Left lung (tissue), 10 donors: Measurements from ENCODE around the gene MYO1A. TPM values are rescaled to one million over a fixed set of nuclear protein-coding genes. Genes with fewer than 3 reads are reported as not detected.

Experiments
- ATAC-seq: fragments of 200-7000 bp; cut with Tn5 transposase; one replicate; pipeline ENCODE4 v1.9.1; 2020; ENCODE audit warnings: moderate library complexity
- DNase-seq, 4 donors: peaks; one replicate each; pipeline ENCODE4 v3.0.0-alpha.2; 2013 to 2020
- H3K27ac ChIP-seq, 2 donors: fragments of 200-600 bp; sonication (generic) in 1 of 2; one replicate each; pipeline versions ENCODE4 v1.5.0 to v1.8.0; 2020 to 2021
- H3K27me3 ChIP-seq, 2 donors: fragments of 200-600 bp; sonication (generic) in 1 of 2; one replicate each; pipeline versions ENCODE4 v1.5.0 to v1.8.0; 2020 to 2021
- H3K36me3 ChIP-seq, 2 donors: fragments of 200-600 bp; sonication (generic) in 1 of 2; one replicate each; pipeline versions ENCODE4 v1.5.0 to v1.8.0; 2020 to 2021
- H3K4me1 ChIP-seq, 2 donors: fragments of 200-600 bp; one replicate each; pipeline ENCODE4 v1.8.0; 2021
- H3K4me3 ChIP-seq, 2 donors: fragments of 200-600 bp; sonication (generic) in 1 of 2; one replicate each; pipeline versions ENCODE4 v1.5.0 to v1.8.0; 2020 to 2021; ENCODE audit warnings: mild to moderate bottlenecking in 1 of 2
- H3K9me3 ChIP-seq, 2 donors: fragments of 200-600 bp; sonication (generic) in 1 of 2; one replicate each; pipeline versions ENCODE4 v1.5.0 to v1.8.0; 2020 to 2021
- CTCF ChIP-seq, 2 donors: fragments of 200-600 bp; sonication (generic) in 1 of 2; IDR thresholded peaks; one replicate each; pipeline versions ENCODE4 v1.5.0 to v1.8.0; 2021; ENCODE audit warnings: antibody characterized with exemption in 2 of 2
- intact Hi-C, 2 donors: fragments of 100-400 bp; cut with DNase I; formaldehyde crosslinking; loops; one replicate each; pipeline versions ENCODE4 v1.11.2 to v1.14.2; 2022
- polyA plus RNA-seq, 6 donors: library from polyadenylated mRNA; unstranded; fragments of 120-200 nt; gene quantifications; one replicate each; pipeline ENCODE4 v1.2.1, GENCODE V29; 2013; ENCODE audit not compliant: insufficient read length in 6 of 6
- total RNA-seq, 2 donors: library from RNA; stranded (reverse); fragmentation: NEBNext Ultra II Directional; extraction: Animal tissue kit (Norgen Biotek cat#: 25700); gene quantifications; one replicate each; pipeline ENCODE4 v1.2.1, GENCODE V29; 2021
- donor health status: DM: no; HTN: yes; CAD: no.
- donor health status: DM: no; HTN: no; CAD: no.

MYO1A gene
- total and polyA plus RNA-seq, 8 donors: 0.07 to 0.29 (median 0.19) TPM; not detected in 2

GRCh38 chr12:57046086-57046791 is 3.7 kb downstream of the MYO1A start:
- Histone ChIP-seq H3K36me3 (no peaks in the 10 kb centered on the region), H3K4me3 (no peak overlapping the region), H3K27me3 (peaks cover 0 to 6% of the 10 kb centered on the region in 2 donors), H3K9me3 (no peaks in the 10 kb centered on the region), H3K27ac (no peak overlapping the region), H3K4me1 (peaks cover 0 to 38% of the 10 kb centered on the region in 2 donors)
- intact Hi-C loops: no loop called here
- no peak for TF ChIP-seq CTCF (IDR thresholded peaks at IDR 0.05)
- ATAC-seq (peak; percentile 17), DNase-seq (no peak)

- H3K9me3 ChIP-seq: no peaks in the 10 kb centered on the region
- peaks cover 0 to 38% of the 10 kb centered on the region in 2 donors for H3K4me1 ChIP-seq
- H3K27ac ChIP-seq: no peak overlapping the region
- DNase-seq: no peak
- H3K27me3 ChIP-seq: peaks cover 0 to 6% of the 10 kb centered on the region in 2 donors
- intact Hi-C loops: no loop called here
- H3K36me3 ChIP-seq: no peaks in the 10 kb centered on the region
- no peak overlapping the region for H3K4me3 ChIP-seq
- no peak for TF ChIP-seq CTCF (IDR thresholded peaks at IDR 0.05)
- no peak for ATAC-seq
Measured at GRCh38 chr12:57044889-57045288, 5.0 kb downstream of the MYO1A start.

GRCh38 chr12:57044468-57044867 is 5.5 kb downstream of the MYO1A start:
- no peak for TF ChIP-seq CTCF (IDR thresholded peaks at IDR 0.05)
- Histone ChIP-seq H3K27me3 (peaks cover 0 to 6% of the 10 kb centered on the region in 2 donors), H3K9me3 (no peaks in the 10 kb centered on the region), H3K27ac (no peak overlapping the region), H3K4me1 (peaks cover 0 to 36% of the 10 kb centered on the region in 2 donors), H3K4me3 (no peak overlapping the region), H3K36me3 (no peaks in the 10 kb centered on the region)
- intact Hi-C loops: no loop called here
- ATAC-seq (no peak), DNase-seq (no peak)

GRCh38 chr12:57042695-57043094 is 7.2 kb downstream of the MYO1A start:
- no peaks in the 10 kb centered on the region for H3K9me3 ChIP-seq
- H3K4me3 ChIP-seq: no peak overlapping the region
- H3K36me3 ChIP-seq: no peaks in the 10 kb centered on the region
- no peak overlapping the region for H3K27ac ChIP-seq
- peaks cover 0 to 19% of the 10 kb centered on the region in 2 donors for H3K4me1 ChIP-seq
- ATAC-seq (no peak), DNase-seq (no peak)
- TF ChIP-seq CTCF (IDR thresholded peaks at IDR 0.05): no peak
- H3K27me3 ChIP-seq: peaks cover 0 to 6% of the 10 kb centered on the region in 2 donors
- intact Hi-C loops: no loop called here

GRCh38 chr12:57040750-57041149 is 9.2 kb downstream of the MYO1A start:
- no peak for TF ChIP-seq CTCF (IDR thresholded peaks at IDR 0.05)
- Histone ChIP-seq H3K27ac (no peak overlapping the region), H3K4me3 (no peak overlapping the region), H3K36me3 (no peaks in the 10 kb centered on the region), H3K4me1 (no peaks in the 10 kb centered on the region), H3K27me3 (peaks cover 0 to 6% of the 10 kb centered on the region in 2 donors), H3K9me3 (no peaks in the 10 kb centered on the region)
- ATAC-seq (no peak), DNase-seq (no peak)
- intact Hi-C loops: no loop called here
